GM21390 (cell line): ENCODE results near the gene CDK13.
"Not testable (repeated sequence)": the region's sequence is repeated elsewhere in the genome, so short reads cannot be mapped to it uniquely, and the experiment has no call there.

Experiments used
- ATAC-seq: cut with Tn5 transposase; IDR thresholded peaks from one replicate; pipeline ENCODE4 v1.9.1; 2021; ENCODE audit not compliant: unreplicated experiment

The CDK13 gene

GRCh38 chr7:40095695-40096327 lies 145.8 kb downstream of the CDK13 start:
- ATAC-seq, result no peak

GRCh38 chr7:40097728-40098127 lies 147.7 kb downstream of the CDK13 start:
- no peak for ATAC-seq

GRCh38 chr7:40098810-40099209 lies 148.8 kb downstream of the CDK13 start:
- no peak for ATAC-seq

GRCh38 chr7:40099837-40100236 lies 149.8 kb downstream of the CDK13 start:
- no peak for ATAC-seq

GRCh38 chr7:40101201-40101600 lies 151.1 kb downstream of the CDK13 start:
- no peak for ATAC-seq

GRCh38 chr7:40102897-40103296 lies 152.8 kb downstream of the CDK13 start:
- ATAC-seq, result no peak

- ATAC-seq, result no peak
Measured at GRCh38 chr7:40105879-40106473, 155.9 kb downstream of the CDK13 start.

GRCh38 chr7:40115936-40116335 lies 165.9 kb downstream of the CDK13 start:
- ATAC-seq, result no peak

- ATAC-seq, result not testable (repeated sequence)
Measured at GRCh38 chr7:40117199-40117598, 167.1 kb downstream of the CDK13 start.

GRCh38 chr7:40118201-40118600 lies 168.1 kb downstream of the CDK13 start:
- ATAC-seq, result not testable (repeated sequence)

GRCh38 chr7:40120020-40120419 lies 170.0 kb downstream of the CDK13 start:
- ATAC-seq, result no peak

GRCh38 chr7:40122100-40122939 lies 172.3 kb downstream of the CDK13 start:
- not testable (repeated sequence) for ATAC-seq

GRCh38 chr7:40122940-40123254 lies 172.8 kb downstream of the CDK13 start:
- no peak for ATAC-seq

- ATAC-seq, result peak; percentile 52
Measured at GRCh38 chr7:40133561-40134427, 183.7 kb downstream of the CDK13 start.

GRCh38 chr7:40134428-40135316 lies 184.6 kb downstream of the CDK13 start, which contains the start of the genes MPLKIP and SUGCT:
Gene MPLKIP, minus strand, starts transcription at chr7:40134622. Its CDS starts 55 bp downstream, at chr7:40134567.
Gene SUGCT, plus strand, starts transcription at chr7:40135005.
- peak; percentile 88 for ATAC-seq

- no peak for ATAC-seq
Measured at GRCh38 chr7:40135317-40135610, 185.2 kb downstream of the CDK13 start.

GRCh38 chr7:40137563-40137962 lies 187.5 kb downstream of the CDK13 start:
- no peak for ATAC-seq

- no peak for ATAC-seq
Measured at GRCh38 chr7:40138973-40139372, 188.9 kb downstream of the CDK13 start.

GRCh38 chr7:40139891-40140290 lies 189.8 kb downstream of the CDK13 start:
- not testable (repeated sequence) for ATAC-seq

- not testable (repeated sequence) for ATAC-seq
Measured at GRCh38 chr7:40141916-40142315, 191.9 kb downstream of the CDK13 start.
